Tibial nerve (tissue), 3 donors: ENCODE data around the gene HDHD3.

Source experiments
- POLR2A ChIP-seq, 2 donors: fragments of 450-650 bp; IDR thresholded peaks; one replicate each; pipeline ENCODE4 v1.6.1; 2017; ENCODE audit warnings: antibody characterized with exemption in 2 of 2, mild to moderate bottlenecking in 2 of 2, moderate library complexity in 2 of 2
- TF ChIP-seq, protein P1 (sequence below), 5 experiments: fragments of 200-600 bp in 3 of 5; fragments of 450-650 bp in 2 of 5; sonication (generic) in 3 of 5; IDR thresholded peaks; one replicate each; pipeline ENCODE4 v1.5.1; 2016 to 2019; ENCODE audit warnings: antibody characterized with exemption in 5 of 5, mild to moderate bottlenecking in 3 of 5, moderate library complexity in 2 of 5

- TF ChIP-seq, protein P1, sequence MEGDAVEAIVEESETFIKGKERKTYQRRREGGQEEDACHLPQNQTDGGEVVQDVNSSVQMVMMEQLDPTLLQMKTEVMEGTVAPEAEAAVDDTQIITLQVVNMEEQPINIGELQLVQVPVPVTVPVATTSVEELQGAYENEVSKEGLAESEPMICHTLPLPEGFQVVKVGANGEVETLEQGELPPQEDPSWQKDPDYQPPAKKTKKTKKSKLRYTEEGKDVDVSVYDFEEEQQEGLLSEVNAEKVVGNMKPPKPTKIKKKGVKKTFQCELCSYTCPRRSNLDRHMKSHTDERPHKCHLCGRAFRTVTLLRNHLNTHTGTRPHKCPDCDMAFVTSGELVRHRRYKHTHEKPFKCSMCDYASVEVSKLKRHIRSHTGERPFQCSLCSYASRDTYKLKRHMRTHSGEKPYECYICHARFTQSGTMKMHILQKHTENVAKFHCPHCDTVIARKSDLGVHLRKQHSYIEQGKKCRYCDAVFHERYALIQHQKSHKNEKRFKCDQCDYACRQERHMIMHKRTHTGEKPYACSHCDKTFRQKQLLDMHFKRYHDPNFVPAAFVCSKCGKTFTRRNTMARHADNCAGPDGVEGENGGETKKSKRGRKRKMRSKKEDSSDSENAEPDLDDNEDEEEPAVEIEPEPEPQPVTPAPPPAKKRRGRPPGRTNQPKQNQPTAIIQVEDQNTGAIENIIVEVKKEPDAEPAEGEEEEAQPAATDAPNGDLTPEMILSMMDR (IDR thresholded peaks at IDR 0.05), result no peak
- no peak for TF ChIP-seq POLR2A (IDR thresholded peaks at IDR 0.05)
Measured at GRCh38 chr9:113395000-113395861, 18.4 kb upstream of the HDHD3 start.
